GM18873 (cell line): Measurements from ENCODE around the gene BOLA3.
A peak's percentile ranks its signal among the peaks of the same experiment; 100 is the strongest.
"Not testable (repeated sequence)": the region's sequence is repeated elsewhere in the genome, so short reads cannot be mapped to it uniquely, and the experiment has no call there.

Source experiments
- ATAC-seq: cut with Tn5 transposase; IDR thresholded peaks from one replicate; pipeline ENCODE4 v1.9.1; 2021; ENCODE audit warnings: mild to moderate bottlenecking, moderate library complexity, moderate number of reproducible peaks; ENCODE audit not compliant: unreplicated experiment, low FRiP score

The BOLA3 gene

GRCh38 chr2:74149570-74150319 lies 2.0 kb upstream of the BOLA3 start:
- ATAC-seq, result no peak

- no peak for ATAC-seq
Measured at GRCh38 chr2:74149247-74149525, 1.5 kb upstream of the BOLA3 start.

GRCh38 chr2:74148457-74149246 lies 940 bp upstream of the BOLA3 start:
- ATAC-seq, result no peak

GRCh38 chr2:74146929-74147726 lies 584 bp downstream of the BOLA3 start:
- no peak for ATAC-seq

- no peak for ATAC-seq
Measured at GRCh38 chr2:74142340-74142739, 5.4 kb downstream of the BOLA3 start.

- ATAC-seq, result no peak
Measured at GRCh38 chr2:74138600-74139323, 8.9 kb downstream of the BOLA3 start.

GRCh38 chr2:74137651-74138599 lies 9.8 kb downstream of the BOLA3 start:
- no peak for ATAC-seq

GRCh38 chr2:74131901-74132300 lies 15.8 kb downstream of the BOLA3 start:
- ATAC-seq, result no peak

- no peak for ATAC-seq
Measured at GRCh38 chr2:74130211-74130995, 17.3 kb downstream of the BOLA3 start.

GRCh38 chr2:74128206-74128605 lies 19.5 kb downstream of the BOLA3 start:
- ATAC-seq, result no peak

- ATAC-seq, result not testable (repeated sequence)
Measured at GRCh38 chr2:74123955-74124354, 23.8 kb downstream of the BOLA3 start.

- not testable (repeated sequence) for ATAC-seq
Measured at GRCh38 chr2:74121846-74122245, 25.9 kb downstream of the BOLA3 start.

- peak; percentile 82 for ATAC-seq
Measured at GRCh38 chr2:74119912-74120825, 27.5 kb downstream of the BOLA3 start.

GRCh38 chr2:74119339-74119738 lies 28.4 kb downstream of the BOLA3 start:
- no peak for ATAC-seq

GRCh38 chr2:74111380-74111779 lies 36.3 kb downstream of the BOLA3 start:
- ATAC-seq, result no peak

GRCh38 chr2:74110537-74110936 lies 37.2 kb downstream of the BOLA3 start:
- no peak for ATAC-seq

- ATAC-seq, result no peak
Measured at GRCh38 chr2:74109551-74109950, 38.2 kb downstream of the BOLA3 start.

- no peak for ATAC-seq
Measured at GRCh38 chr2:74107071-74107470, 40.6 kb downstream of the BOLA3 start.
